Umbilical cord (tissue), 2 donors: ENCODE measurements around the gene PSMD14. TPM values are rescaled to one million over a fixed set of nuclear protein-coding genes. Genes with fewer than 3 reads are reported as not detected.
"Not testable (repeated sequence)": the region's sequence is repeated elsewhere in the genome, so short reads cannot be mapped to it uniquely, and the experiment has no call there.

Experiments used
- DNase-seq: peaks from one replicate; pipeline ENCODE4 v3.0.0-alpha.2; 2015; ENCODE audit warnings: low spot score
- total RNA-seq: library from RNA; depleted of rRNA; stranded (reverse); fragments of >200 nt; gene quantifications from one replicate; pipeline ENCODE4 v1.2.3, GENCODE V29; 2014; ENCODE audit warnings: low replicate concordance; ENCODE audit not compliant: insufficient read depth

PSMD14 gene
- total RNA-seq, 1 donor from 2014 or later: 33.7 TPM

GRCh38 chr2:161335626-161336025 is 27.4 kb downstream of the PSMD14 start:
- no peak for DNase-seq

- DNase-seq: no peak
Observed at GRCh38 chr2:161337247-161337646, 29.0 kb downstream of the PSMD14 start.

GRCh38 chr2:161339532-161339931 is 31.3 kb downstream of the PSMD14 start:
- DNase-seq: not testable (repeated sequence)

GRCh38 chr2:161340930-161341413 is 32.7 kb downstream of the PSMD14 start:
- DNase-seq: not testable (repeated sequence)

DNA sequence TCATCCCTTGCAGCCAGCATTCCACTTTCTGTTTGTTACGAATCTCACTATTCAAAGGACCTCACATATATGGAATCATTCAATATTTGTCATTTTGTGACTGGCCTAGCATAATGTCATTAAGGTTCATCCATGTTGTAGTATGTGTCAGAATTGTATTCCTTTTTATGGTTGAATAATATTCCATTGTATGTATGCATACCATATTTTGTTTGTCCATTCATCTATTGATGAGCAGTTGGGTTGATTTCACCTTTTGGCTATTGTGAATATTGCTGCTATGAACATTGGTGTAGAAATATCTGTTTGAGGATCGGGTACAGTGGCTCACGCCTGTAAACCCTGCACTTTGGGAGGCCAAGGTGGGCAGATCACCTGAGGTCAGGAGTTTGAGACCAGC is 35.0 kb downstream of the PSMD14 start:
- DNase-seq: no peak

DNA sequence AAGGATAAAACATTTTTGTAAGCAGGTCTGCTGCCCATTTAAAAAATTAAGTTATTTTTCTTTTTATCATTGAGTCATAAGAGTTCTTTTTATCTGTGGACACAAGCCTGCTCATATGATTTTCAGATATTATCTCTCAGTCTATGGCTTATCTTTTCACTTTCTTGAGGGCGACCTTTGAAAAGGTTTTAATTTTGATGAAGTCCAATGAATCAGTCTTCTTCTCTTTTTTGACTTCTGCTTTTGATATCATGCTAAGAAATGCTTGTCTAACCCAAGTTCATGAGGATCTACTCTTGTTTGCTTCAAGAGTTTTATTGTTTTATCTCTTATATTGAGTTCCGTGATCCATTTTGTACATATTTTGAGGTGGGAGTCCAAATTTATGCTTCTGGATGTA is 36.5 kb downstream of the PSMD14 start:
- no peak for DNase-seq

GRCh38 chr2:161351678-161352077 is 43.5 kb downstream of the PSMD14 start:
- no peak for DNase-seq

DNA sequence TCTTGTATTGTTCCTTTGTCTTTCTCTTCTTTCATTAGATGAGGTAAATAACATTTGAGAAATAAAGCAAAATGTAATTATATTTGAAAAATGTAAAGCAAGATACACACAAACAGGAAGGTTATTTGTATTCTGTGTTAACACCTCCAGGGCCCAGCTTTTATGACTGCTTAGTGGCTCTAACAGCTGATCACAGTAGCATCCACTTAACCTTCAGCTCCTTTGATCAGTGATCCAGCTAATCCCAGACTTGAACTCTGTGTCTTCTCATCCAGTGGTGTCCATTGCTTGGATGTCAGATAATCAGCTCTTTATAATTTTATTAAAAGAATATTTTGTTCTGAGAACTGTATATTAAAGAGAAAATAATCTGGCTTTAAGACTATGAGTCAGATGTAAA is 44.5 kb downstream of the PSMD14 start:
- DNase-seq: peak; percentile 7

GRCh38 chr2:161353543-161353942 is 45.3 kb downstream of the PSMD14 start:
- DNase-seq: no peak

- DNase-seq: no peak
Observed at GRCh38 chr2:161354106-161354505, 45.9 kb downstream of the PSMD14 start.

DNA sequence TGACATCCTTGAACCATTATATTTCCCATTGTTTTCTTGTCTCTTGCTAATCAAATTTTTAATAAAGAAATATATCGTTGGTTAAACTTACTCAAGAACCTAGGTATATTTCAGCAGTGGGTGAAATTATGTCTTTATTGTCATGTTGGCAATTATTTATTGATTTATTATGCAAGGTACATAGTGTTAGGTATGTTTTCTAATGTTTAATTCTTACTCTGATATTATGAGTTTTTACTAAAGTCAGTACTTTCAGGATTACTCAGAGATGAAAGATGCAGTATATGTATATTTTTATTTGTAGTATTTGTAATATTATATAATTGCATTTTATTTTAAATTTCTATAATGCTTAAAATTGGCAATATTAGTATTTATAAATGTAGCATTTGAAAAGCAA is 46.9 kb downstream of the PSMD14 start:
- no peak for DNase-seq

DNA sequence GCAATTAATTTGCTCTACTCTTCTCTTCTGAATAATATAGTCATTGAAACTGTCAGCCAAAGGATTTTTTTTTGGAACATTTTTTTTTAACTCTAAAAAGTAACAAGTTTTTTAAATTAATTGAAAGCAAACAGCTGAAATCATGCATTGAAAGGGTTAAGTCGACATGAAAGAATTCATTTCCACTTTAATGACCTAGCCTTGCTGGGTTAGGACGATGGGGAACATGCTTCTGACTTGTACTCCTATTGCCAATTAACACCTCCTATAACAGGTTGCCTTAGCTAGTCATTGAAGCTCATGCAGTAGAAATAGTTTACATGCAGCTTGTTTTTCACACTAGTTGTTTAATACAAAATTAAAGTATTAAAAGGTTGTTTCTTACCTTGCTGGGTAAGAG is 47.8 kb downstream of the PSMD14 start:
- no peak for DNase-seq

DNA sequence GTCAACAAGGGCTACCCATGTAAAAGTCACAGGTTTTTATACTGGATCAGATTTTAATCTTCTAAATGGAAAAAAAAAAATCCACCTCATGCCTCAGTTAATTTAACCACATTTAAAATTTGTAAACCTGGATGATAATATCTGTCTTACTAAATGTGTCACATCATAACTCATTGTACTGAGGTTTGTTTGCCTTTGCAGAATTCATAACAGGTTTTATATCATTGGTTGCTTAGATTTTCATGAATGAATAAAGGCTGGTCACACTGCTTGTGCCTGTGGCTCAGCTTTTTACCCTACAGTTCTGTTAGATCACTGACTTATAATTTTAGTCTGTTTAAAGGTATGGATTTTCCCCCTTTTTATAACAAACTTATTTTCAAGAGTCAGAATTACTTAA is 48.9 kb downstream of the PSMD14 start:
- no peak for DNase-seq

GRCh38 chr2:161358838-161359237 is 50.6 kb downstream of the PSMD14 start:
- no peak for DNase-seq

DNA sequence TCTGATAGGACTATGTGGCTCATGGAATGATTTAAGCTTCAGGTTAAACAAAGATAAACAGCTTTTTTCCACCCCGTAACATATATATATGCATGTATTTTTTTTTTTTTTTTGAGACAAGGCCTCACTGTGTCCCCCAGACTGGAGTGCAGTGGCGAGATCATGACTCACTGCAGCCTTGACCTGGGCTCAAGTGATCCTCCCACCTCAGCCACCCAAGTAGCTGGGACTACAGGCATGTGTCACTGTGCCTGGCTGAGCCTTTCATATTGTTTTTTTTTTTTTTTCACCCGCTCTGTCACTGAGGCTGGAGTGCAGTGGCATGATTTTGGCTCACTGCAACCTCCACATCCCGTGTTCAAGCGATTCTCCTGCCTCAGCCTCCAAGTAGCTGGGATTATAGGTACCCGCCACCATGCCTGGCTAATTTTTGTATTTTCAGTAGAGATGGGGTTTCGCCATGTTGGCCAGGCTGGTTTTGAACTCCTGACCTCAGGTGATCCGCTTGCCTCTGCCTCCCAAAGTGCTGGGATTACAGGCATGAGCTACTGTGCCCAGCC is 52.0 kb downstream of the PSMD14 start:
- DNase-seq: not testable (repeated sequence)

- DNase-seq: no peak
Observed at GRCh38 chr2:161362568-161363166, 54.4 kb downstream of the PSMD14 start.

- no peak for DNase-seq
Observed at GRCh38 chr2:161367675-161368074, 59.5 kb downstream of the PSMD14 start.

GRCh38 chr2:161369311-161369710 is 61.1 kb downstream of the PSMD14 start:
- DNase-seq: no peak

GRCh38 chr2:161370981-161371380 is 62.8 kb downstream of the PSMD14 start:
- DNase-seq: no peak

- no peak for DNase-seq
Observed at GRCh38 chr2:161371869-161372268, 63.6 kb downstream of the PSMD14 start.

DNA sequence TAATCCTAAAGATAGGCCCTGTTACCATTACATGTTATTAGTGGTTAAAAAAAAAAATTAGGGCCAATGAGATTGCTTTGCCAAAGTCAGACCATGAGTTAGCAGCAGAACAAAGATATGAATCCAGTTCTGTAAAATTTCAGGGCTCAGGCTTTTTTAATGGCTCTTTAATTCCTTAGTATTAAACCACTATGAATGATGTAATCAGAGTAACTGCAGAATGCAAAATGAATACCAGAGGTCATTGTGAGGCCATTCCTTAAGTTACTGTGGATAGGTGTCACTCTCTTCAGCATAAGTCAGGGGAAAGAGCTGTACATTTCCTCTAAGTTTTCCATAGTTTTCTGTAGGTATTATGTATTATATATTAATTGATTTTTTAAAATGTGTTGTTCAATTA is 65.7 kb downstream of the PSMD14 start:
- DNase-seq: no peak

- no peak for DNase-seq
Observed at GRCh38 chr2:161374446-161374845, 66.2 kb downstream of the PSMD14 start.

DNA sequence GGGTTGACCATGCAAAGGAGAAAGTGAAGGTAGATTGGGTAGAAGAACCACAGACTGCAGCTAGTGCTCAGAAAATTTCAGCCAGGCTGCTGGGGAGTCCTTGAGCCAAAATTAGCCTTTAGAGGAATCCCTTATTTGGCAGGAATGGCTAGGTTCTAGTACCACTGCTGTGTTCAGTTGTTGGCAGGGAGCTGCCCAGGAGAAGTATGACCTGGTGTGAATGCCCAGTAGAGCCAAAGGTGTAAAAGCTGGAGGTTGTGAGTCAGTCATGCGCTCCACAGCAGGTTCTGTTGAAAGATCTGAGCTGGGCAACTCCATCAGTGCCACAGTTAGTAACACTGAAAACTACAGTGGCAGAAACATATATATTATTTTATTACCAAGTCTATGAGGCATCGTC is 71.5 kb downstream of the PSMD14 start:
- no peak for DNase-seq

- DNase-seq: no peak
Observed at GRCh38 chr2:161381546-161381945, 73.3 kb downstream of the PSMD14 start.
